HG02884 (cell line): ENCODE data around the gene MCU.
"Not testable (repeated sequence)": the region's sequence is repeated elsewhere in the genome, so short reads cannot be mapped to it uniquely, and the experiment has no call there.

Experiments used
- ATAC-seq: cut with Tn5 transposase; IDR thresholded peaks from one replicate; pipeline ENCODE4 v1.9.1; 2021; ENCODE audit warnings: mild to moderate bottlenecking, moderate library complexity; ENCODE audit not compliant: unreplicated experiment

The MCU gene

GRCh38 chr10:72890086-72890485 lies 198.1 kb downstream of the MCU start:
- ATAC-seq = no peak

GRCh38 chr10:72893136-72893798 lies 201.3 kb downstream of the MCU start, which contains the start of gene OIT3:
TSS of gene OIT3 (plus strand) at chr10:72893739. CDS start at chr10:72893799, 60 bp downstream.
- no peak for ATAC-seq

DNA sequence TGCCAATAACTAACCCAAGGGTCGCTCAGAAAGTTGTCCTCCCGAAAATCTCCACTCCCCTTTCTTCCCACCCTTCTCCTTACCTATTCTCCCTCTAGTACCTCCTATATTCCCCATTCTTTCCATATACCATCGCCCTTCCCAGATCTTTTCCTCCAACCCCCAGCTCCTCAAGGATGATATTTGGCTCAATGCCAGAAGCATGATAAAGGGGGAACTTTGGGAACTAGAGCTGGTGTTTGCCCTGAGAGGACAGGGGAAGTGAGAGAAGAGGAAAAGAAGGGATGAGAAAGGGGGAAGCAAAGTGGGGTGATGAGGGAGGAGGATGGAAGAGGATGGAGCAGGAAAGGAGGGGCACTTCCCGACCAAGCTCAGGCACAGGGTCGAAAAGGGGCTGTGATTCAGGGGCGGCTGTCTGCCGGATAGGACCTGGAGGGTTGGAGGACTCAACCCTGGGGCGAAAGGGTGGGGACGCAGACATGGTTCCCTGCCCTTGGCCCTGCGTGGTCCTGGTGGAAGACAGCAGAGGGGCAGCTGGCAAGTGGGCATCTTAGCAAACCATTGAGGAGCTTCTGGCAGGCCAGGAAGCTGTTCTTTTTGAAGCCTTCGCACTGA lies 203.4 kb downstream of the MCU start:
- no peak for ATAC-seq

DNA sequence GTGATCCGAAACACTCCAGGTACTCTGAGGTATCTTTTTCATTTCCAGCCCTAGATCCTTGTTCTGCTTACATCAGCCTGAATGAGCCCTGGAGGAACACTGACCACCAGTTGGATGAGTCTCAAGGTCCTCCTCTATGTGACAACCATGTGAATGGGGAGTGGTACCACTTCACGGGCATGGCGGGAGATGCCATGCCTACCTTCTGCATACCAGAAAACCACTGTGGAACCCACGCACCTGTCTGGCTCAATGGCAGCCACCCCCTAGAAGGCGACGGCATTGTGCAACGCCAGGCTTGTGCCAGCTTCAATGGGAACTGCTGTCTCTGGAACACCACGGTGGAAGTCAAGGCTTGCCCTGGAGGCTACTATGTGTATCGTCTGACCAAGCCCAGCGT lies 206.7 kb downstream of the MCU start:
- ATAC-seq = no peak

DNA sequence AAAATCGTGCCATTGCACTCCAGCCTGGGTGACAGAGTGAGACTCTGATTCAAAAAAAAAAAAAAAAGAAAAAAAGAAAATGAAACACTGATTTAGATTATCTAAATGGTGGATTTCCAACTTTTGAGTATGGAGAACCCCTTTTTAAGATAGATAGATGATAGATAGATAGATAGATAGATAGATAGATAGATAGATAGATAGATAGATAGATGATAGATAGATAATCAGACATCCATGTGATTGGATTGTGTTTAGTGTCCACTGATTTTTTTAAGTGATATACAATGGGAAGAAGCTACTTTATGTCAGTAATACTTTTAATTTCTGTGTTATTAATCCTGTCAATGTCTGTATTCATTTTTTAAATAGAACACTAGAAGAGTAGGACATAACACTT lies 207.6 kb downstream of the MCU start:
- ATAC-seq = no peak

DNA sequence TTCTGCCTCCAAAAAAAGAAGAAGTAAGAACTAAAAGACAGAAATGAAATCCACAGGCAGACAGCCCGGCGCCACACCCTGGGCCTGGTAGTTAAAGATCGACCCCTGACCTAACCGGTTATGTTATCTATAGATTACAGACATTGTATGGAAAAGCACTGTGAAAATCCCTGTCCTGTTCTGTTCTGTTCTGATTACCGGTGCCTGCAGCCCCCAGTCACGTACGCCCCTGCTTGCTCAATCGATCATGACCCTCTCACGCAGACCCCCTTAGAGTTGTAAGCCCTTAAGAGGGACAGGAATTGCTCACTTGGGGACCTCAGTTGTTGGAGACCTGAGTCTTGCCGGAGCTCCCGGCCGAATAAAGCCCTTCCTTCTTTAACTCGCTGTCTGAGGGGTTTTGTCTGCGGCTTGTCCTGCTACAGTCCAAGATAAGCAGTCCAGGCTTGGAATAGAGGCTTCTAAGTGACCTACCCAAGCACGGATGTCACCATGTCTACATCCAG lies 212.1 kb downstream of the MCU start:
- ATAC-seq = not testable (repeated sequence)

DNA sequence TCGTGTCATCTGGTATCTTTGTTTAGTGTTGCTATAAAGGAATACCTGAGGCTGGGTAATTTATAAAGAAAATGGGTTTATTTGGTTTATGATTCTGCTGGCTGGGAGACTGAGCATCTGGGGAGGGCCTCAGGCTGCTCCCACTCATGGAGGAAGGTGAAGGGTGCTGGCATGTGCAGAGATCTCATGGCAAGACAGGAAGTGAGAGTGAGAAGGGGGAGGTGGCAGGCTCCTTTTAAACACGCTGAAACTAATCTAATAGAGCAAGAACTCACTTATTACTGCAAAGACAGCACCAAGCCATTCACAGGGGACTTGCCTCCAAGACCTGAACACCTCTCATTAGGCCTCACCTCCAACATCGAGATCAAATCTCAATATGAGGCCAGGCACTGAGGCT lies 212.9 kb downstream of the MCU start:
- ATAC-seq = no peak

DNA sequence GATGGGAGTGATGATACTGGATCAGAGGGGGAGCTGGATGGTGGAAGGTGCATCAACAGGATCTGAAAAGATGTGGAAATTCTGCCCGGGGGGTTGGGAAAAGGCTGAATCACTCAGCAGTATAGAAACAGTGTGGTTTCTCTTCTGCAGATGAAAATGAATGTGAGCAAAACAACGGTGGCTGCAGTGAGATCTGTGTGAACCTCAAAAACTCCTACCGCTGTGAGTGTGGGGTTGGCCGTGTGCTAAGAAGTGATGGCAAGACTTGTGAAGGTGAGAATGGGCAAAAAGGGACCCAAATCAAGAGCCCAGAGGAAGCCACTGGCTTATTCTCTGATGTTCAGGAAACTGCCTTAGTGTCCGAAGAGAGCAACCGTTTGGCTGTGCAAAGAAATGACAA lies 214.5 kb downstream of the MCU start:
- ATAC-seq = no peak

- ATAC-seq = no peak
These were observed 218.8 kb downstream of the MCU start for GRCh38 chr10:72910705-72911104.

DNA sequence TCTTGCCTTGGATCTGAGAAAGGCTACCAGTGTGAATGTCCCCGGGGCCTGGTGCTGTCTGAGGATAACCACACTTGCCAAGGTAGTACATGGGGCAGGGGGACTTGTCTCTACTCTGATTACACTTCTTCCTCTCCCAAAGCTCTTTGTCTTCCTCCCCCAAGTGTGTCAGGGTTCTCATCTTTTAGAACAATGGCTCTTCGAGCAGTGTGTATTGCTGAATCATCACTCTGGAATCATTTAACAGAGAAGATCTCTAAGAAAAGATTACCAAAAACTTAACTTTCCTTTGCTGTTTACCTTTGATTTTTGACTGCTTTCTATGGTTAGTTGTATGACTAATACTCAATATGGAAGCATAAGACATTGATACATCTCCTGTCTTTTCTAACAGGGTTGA lies 219.8 kb downstream of the MCU start:
- no peak for ATAC-seq

DNA sequence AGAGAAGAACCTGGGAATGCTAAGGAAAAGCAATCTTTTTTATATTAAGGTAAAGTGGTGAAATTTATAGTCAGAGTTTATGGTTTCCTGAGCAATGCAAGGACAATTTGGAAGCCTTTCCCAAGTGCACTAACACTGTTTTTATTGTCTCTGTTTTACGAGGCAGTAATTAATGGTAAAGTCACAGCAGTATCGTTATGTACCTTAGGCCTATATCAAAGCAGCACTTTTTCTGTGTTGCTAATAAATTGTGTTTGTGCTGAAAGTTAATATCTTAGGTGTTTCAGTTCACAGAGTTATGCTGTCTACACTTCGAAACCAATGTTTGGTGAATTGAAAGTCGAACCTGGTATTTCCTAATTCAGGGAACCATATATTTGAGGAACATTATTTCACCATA lies 220.8 kb downstream of the MCU start:
- ATAC-seq = no peak

- ATAC-seq = no peak
These were observed 221.3 kb downstream of the MCU start for GRCh38 chr10:72913287-72913686.

DNA sequence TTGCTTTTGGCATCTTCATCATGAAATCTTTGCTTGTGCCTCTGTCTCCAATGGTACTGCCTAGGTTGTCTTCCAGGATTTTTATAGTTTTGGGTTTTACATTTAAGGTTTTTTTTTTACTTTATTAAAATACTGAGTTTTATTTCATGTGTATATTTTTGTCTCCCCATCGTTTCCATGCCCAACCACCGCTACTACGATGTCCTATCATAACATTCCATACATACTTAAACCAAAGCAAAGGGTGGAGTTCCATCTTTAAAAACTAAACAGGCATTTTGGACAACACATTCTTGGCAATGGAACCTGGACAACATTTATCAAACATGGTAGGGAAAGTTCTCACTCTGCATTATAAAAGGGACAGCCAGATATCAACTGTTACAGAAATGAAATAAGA lies 225.3 kb downstream of the MCU start:
- ATAC-seq = not testable (repeated sequence)

DNA sequence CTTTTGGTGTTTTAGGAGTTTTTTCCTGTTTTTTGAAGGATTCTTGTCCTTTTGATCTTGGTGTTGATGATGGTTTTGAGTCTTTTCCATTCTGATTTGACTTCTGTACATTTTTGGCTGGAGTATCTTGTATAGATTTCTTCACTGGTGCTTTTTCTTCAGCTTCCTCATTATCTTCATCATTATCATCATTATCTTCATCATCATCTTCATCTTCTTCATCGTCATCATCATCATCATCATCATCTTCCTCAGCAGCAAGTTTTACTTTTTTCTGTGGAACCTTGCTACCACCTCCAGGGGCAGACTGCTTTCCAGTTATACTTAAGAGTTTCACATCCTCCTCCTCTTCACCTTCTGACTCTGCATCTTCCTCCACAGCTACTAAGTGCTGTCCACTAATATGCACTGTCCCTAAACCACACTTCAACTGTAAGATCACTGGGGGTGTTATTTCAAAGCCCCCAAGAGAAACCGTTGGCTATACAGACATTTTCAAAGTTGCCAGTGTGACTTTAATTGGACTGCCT lies 225.9 kb downstream of the MCU start:
- not testable (repeated sequence) for ATAC-seq

DNA sequence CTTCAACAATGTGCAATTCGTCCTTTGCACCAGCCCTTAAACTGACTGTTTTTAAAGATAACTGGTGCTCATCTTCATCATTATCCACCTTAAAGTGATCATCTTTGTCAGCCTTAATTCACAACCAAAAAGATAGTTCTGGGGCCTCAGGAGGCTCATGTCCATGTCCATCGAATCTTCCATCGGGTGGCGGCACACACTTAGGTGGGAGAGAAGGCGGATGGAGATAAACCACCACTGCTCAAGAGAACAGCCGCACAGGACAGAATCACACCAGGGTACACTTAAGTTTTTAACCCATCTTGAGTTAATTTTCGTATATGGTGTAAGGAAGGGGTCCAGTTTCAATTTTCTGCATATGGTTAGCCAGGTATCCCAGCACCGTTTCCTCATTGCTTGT lies 226.4 kb downstream of the MCU start:
- ATAC-seq = no peak

- ATAC-seq = not testable (repeated sequence)
These were observed 229.3 kb downstream of the MCU start for GRCh38 chr10:72921147-72921683.

DNA sequence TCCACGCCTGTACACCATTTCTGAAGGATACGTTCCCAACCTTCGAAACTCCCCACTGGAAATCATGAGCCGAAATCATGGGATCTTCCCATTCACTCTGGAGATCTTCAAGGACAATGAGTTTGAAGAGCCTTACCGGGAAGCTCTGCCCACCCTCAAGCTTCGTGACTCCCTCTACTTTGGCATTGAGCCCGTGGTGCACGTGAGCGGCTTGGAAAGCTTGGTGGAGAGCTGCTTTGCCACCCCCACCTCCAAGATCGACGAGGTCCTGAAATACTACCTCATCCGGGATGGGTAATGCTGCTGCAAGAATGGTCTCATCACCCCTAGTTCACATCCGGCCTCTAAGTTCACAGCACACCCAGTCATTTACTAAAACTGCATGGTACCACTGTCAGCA lies 232.4 kb downstream of the MCU start:
- ATAC-seq = no peak

DNA sequence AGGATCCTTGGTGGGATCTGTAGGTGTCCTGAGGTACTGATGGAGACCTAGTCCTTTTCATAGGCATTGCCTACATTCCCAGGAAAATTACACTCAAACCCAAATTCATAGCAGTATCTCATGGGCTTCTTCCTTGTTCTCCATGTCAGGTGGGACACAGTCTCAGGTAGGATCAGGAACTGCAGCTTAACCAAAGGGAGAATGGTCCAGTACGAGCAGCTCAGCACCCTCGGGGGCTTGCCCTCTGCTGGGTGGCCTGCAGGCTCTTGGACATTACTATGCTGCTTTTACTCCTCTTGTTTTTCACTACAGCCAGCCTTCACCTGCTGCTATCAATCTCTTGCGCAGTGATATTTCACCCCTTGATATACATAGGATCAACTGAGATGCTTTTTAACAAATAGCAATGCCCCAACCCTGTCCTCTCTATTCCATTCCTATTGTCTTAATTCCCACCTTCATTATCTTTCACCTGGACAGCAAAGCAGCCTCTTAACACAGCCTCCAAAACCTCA lies 234.1 kb downstream of the MCU start:
- ATAC-seq = no peak

DNA sequence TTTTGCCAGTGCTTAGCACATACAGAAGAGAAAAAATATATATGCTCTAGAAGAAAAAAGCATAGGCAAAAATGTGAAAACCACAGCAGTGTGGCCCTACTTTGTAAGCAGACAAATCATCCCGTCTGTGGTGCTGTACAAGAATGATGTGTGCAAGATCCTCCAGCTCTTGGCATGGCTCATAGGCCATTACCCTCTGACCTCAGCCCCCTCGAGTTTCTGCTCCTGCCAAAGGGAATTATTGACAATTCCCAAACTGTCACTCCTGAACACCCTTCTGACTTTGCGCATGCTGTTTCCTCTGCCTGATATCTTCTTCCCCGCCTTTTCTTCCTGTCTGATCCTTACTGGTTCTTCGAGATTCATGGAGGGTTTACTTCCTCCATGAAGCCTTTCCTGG lies 235.5 kb downstream of the MCU start:
- no peak for ATAC-seq

DNA sequence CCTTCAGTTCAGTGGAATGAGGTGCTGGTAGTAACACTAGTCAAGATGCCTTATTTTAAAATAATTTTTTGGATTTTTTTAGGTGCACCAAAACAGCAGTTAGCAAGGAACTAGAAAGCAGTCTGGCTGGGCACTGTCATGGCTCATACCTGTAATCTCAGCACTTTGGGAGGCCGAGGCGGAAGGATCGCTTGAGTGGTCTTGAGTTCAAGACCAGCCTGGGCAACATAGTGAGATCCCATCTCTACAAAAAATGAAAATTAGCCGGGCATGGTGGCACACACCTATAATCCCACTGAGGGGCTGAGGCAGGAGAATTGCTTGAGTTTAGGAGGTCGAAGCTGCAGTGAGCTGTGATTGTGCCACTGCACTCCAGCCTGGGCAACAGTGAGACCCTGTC lies 236.9 kb downstream of the MCU start:
- no peak for ATAC-seq

GRCh38 chr10:72930276-72930675 lies 238.3 kb downstream of the MCU start:
- no peak for ATAC-seq
